GM13977 (cell line): ENCODE measurements around the gene PPM1A.

Experiments used
- DNase-seq: peaks from one replicate; pipeline ENCODE4 v3.0.0; 2012; ENCODE audit warnings: low spot score
- in situ Hi-C: fragments of 300-500 bp; cut with MboI; formaldehyde crosslinking; loops from one replicate; pipeline ENCODE4 v1.12.0; 2022; ENCODE audit warnings: low sequenced_read_pairs, low pct_unique_long_range_greater_than_20kb, mixed read lengths, inconsistent platforms; ENCODE audit not compliant: unreplicated experiment
- TF ChIP-seq, protein P1 (sequence below): IDR thresholded peaks from 2 replicates; pipeline ENCODE4 v1.5.1; 2012; ENCODE audit warnings: mild to moderate bottlenecking, control low read depth; ENCODE audit not compliant: insufficient read depth; ENCODE audit errors: extremely low read depth, missing control alignments

The PPM1A gene

DNA sequence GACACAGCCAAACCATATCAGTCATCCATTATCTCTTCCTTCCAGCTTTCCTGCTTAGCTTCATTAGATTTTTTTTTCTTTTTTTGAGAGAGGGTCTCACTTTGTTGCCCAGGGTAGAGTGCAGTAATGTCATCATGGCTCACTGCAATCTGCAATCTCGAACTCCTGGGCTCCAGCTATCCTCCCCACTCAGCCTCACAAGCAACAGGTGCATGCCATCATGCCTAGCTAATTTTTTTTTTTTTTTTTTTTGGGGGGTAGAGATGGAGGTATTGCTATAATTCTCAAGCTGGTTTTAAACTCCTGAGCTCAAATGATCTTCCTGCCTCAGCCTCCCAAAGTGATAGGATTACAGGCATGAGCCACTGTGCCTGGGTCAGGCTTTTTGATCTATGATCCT is 38.3 kb upstream of the PPM1A start:
- TF ChIP-seq, protein P1, sequence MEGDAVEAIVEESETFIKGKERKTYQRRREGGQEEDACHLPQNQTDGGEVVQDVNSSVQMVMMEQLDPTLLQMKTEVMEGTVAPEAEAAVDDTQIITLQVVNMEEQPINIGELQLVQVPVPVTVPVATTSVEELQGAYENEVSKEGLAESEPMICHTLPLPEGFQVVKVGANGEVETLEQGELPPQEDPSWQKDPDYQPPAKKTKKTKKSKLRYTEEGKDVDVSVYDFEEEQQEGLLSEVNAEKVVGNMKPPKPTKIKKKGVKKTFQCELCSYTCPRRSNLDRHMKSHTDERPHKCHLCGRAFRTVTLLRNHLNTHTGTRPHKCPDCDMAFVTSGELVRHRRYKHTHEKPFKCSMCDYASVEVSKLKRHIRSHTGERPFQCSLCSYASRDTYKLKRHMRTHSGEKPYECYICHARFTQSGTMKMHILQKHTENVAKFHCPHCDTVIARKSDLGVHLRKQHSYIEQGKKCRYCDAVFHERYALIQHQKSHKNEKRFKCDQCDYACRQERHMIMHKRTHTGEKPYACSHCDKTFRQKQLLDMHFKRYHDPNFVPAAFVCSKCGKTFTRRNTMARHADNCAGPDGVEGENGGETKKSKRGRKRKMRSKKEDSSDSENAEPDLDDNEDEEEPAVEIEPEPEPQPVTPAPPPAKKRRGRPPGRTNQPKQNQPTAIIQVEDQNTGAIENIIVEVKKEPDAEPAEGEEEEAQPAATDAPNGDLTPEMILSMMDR, result no peak
- in situ Hi-C loops, result no loop called here
- DNase-seq, result no peak

DNA sequence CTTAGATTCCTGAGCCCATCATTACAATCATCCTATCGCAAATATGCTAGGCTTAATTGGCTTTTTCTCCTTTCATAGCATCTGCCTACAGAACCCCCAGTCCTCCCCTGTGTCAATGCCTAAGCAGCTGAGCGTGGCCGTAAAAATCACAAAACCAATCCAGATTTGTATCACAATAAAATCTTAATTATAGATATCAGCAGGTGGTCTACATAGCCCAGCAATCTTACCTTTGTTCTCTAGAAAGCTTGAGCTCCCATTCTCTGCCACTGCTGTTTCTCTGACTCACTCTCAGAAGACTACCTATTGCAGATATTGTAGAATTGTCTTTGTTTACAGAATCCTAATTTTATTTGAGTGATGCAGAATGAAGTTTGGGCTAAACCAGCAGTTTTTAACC is 37.9 kb upstream of the PPM1A start:
- in situ Hi-C loops, result no loop called here
- no peak for DNase-seq
- TF ChIP-seq, protein P1, result no peak

DNA sequence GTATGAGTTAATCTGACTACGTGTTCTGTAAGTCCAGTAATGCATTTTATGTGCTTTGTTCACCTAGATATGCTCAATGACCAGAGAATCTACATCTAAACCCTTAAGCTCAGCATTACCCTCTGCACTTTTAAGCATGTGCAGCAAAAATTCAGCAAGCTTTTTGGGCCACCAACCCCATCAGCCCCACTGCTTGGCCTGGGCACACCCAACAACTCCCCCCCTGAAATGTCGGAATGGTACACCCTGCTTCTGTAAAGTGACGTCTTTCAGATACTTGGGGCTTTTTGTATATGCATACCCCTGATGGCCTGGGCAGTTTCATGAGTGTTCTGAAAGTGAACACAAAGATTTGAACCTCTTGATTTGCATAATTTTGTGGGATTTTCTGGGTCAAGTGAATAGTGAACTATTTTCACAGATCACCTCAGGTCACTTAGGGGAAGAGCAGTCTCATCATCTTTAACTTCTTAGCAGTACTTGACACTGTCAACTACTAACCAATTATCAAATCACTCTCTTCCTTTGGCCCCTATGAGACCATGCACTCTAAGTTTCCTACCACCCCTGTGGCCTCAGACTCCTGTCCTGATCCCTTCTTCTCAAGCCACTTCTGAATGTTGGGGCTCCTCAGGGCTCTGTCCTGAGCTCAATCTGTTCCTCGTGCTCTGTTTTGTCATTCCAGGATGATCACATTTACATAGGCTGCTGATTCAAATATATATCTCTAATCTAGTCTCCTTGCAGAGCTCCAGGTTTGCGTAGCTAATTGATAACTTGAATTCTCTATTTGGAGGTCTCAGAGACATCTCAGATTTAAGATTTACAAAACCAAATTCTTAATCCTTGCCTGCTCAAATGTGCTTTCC is 36.3 kb upstream of the PPM1A start:
- in situ Hi-C loops, result no loop called here
- DNase-seq, result peak; percentile 32
- TF ChIP-seq, protein P1, result no peak

DNA sequence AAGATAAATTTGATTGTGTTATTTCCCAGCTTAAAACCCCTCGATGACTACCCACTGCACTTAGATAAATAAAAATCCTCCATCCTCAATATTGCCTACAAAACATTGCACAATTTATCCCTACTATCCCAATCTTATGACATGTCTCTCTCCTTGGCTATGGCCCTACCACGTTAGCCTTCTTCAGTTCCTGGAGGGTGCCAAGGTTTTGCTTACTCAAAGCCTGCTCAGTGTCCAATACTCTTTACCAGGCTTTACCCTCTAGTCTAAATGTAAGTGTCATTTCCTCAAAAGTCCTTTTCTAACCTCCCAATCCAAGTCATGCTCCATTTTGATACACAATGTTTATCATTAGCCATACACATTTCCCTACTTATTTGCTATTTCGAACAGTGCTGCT is 35.0 kb upstream of the PPM1A start:
- in situ Hi-C loops, result no loop called here
- TF ChIP-seq, protein P1, result no peak
- DNase-seq, result no peak

DNA sequence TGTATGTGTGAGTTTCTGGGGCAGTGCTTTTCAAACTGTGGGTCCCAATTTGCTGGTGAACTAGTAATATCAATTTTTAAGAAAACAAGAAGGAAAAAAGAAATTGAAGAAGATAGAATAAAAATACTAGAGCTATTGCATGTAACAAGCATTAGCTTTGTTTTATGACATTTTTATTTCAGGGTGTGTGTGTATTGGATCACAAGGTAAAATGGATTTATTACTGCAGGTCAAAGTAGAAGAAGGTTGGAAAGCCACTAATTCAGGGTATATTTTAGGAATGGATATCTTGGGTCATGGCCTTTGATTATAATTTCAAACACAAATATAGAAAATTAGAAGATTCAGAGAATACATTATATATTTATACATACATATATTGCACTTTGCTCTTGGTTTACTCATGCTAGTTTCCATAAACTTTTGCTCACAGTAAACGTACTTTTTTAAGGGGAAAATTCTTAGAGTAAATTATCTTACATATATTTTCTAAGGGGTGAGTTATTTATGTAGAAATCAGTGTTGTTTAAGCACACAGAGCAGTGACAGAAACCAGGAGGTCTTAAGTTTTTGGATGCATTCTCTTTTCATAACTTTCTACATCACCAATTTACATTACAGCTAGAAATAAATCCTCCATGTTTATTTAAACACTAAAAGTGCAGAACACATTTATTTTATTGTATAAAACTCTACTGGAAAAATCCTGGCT is 34.5 kb upstream of the PPM1A start:
- in situ Hi-C loops, result no loop called here
- no peak for DNase-seq
- TF ChIP-seq, protein P1, result no peak

DNA sequence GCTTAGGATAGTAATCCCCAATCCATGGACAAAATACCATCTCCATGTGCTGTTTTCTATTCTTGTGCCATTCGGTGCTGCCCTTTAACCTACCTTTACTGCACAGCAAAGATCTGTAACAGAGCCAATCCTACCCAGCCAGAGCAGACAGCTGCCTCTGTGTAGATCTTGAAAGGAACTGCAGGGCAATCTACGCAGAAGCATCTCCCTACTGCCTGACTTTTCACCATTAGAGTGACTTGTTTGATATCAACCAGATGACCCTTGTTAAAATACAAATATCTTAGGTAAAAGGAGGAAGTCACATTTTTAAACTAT is 33.9 kb upstream of the PPM1A start:
- no peak for DNase-seq
- TF ChIP-seq, protein P1, result no peak
- in situ Hi-C loops, result no loop called here
